ENCODE data around the gene PPM1D. TPM values are rescaled to one million over a fixed set of nuclear protein-coding genes. Genes with fewer than 3 reads are reported as not detected.

PPM1D gene
- total and polyA plus RNA-seq, 2 of the 13 experiments (the other 11 are each of a cell fraction or from before 2014, with no cell fraction given): 8.0 to 26.2 TPM

DNA sequence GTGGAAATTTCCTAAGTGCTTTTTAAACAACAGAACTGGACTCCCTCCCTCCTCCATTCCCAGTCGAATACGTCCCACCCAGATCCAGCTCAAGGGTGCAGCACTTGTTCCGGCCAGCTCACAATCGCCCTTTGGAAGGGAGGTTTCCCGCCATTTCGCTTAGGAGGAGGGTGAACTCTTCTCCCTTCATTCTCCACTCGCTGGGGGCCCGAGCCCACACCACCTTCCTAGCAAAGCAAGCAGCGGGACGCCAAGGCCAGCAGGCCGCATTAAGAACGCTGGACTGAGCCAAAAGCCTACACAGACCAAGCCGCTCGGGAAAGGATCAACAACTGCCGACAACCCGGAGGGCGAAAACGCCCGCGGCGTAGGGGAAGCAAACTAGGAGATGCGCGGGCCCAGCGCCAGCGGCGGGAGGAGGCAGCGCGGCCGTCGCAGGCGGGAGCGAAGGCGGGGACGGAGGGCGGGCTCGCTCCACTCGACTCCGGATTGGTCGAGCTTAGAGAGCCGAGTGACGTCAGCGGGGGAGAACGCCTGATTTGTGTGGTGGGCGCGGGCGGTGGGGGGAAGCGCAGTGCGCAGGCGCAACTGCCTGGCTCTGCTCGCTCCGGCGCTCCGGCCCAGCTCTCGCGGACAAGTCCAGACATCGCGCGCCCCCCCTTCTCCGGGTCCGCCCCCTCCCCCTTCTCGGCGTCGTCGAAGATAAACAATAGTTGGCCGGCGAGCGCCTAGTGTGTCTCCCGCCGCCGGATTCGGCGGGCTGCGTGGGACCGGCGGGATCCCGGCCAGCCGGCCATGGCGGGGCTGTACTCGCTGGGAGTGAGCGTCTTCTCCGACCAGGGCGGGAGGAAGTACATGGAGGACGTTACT lies at the start of gene PPM1D (continued):
- TF ChIP-seq HNF1A (IDR thresholded peaks at IDR 0.05; ENCODE audit: low read depth) (no peak), HNF1A (CRISPR knock-in tag; IDR thresholded peaks at IDR 0.05; ENCODE audit: borderline replicate concordance) (peak; percentile 51; the same call in 1 of the 2 replicates), ZBTB43 (CRISPR knock-in tag; conservative IDR thresholded peaks at IDR 0.05) (peak; percentile 86), ZBTB4 (CRISPR knock-in tag; IDR thresholded peaks at IDR 0.05; ENCODE audit: borderline replicate concordance) (peak; percentile 96), MYNN (CRISPR knock-in tag; IDR thresholded peaks at IDR 0.05; ENCODE audit: low read depth) (peak; percentile 30; the same call in 1 of the 2 replicates), RXRB (CRISPR knock-in tag; IDR thresholded peaks at IDR 0.05; ENCODE audit: borderline replicate concordance) (peak; percentile 75), GTF2F1 (IDR thresholded peaks at IDR 0.05; ENCODE audit: low read length) (peak; percentile 68; the same call in 1 of the 2 replicates), PLRG1 (conservative IDR thresholded peaks at IDR 0.05) (no peak), TCF7 (IDR thresholded peaks at IDR 0.05; ENCODE audit: low read depth) (0 out of 2 replicates have a peak, but pooled peaks have one; percentile 29), ATRX (CRISPR knock-in tag; IDR thresholded peaks at IDR 0.05; ENCODE audit: borderline replicate concordance) (no peak), ZNF7 (CRISPR knock-in tag; IDR thresholded peaks at IDR 0.05) (peak; percentile 63), ZNF776 (CRISPR knock-in tag; IDR thresholded peaks at IDR 0.05) (peak; percentile 31; the same call in 1 of the 2 replicates), NAIF1 (CRISPR knock-in tag; IDR thresholded peaks at IDR 0.05; ENCODE audit: borderline replicate concordance) (peak; percentile 99), ZNF205 (CRISPR knock-in tag; IDR thresholded peaks at IDR 0.05) (peak; percentile 94; the same call in 1 of the 2 replicates), ZNF354B (CRISPR knock-in tag; IDR thresholded peaks at IDR 0.05) (0 out of 2 replicates have a peak, but pooled peaks have one; percentile 78), RARA (CRISPR knock-in tag; IDR thresholded peaks at IDR 0.05) (no peak; the same call in none of the 2 replicates), ZNF333 (CRISPR knock-in tag; IDR thresholded peaks at IDR 0.05; ENCODE audit: borderline replicate concordance) (peak; percentile 92), PAF1 (CRISPR knock-in tag; IDR thresholded peaks at IDR 0.05) (no peak)
- TF ChIP-seq, protein P1, sequence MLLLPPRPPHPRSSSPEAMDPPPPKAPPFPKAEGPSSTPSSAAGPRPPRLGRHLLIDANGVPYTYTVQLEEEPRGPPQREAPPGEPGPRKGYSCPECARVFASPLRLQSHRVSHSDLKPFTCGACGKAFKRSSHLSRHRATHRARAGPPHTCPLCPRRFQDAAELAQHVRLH (CRISPR knock-in tag; IDR thresholded peaks at IDR 0.05; ENCODE audit: borderline replicate concordance, low read depth): peak; percentile 95

All from HepG2 (cell line).